Activated CD4-positive, alpha-beta memory T cell treated with anti-CD3 and anti-CD28 coated beads for 36 hours (primary cell): ENCODE measurements around the gene MEPCE. TPM values are rescaled to one million over a fixed set of nuclear protein-coding genes. Genes with fewer than 3 reads are reported as not detected.
"Not testable (repeated sequence)": the region's sequence is repeated elsewhere in the genome, so short reads cannot be mapped to it uniquely, and the experiment has no call there.

Experiments used
- CTCF ChIA-PET: fragments of 350-600 bp; sonication (Branson Sonifier 250); formaldehyde crosslinking; loops from one replicate; lab custom pipeline; 2021; ENCODE audit warnings: antibody characterized with exemption, inconsistent platforms; lab: Charles Lee
- POLR2A ChIA-PET: fragments of 350-600 bp; sonication (Branson Sonifier 250); formaldehyde crosslinking; loops from one replicate; lab custom pipeline; 2021; ENCODE audit warnings: antibody characterized with exemption; lab: Charles Lee
- DNase-seq: peaks from one replicate; pipeline ENCODE4 v3.0.0-alpha.2; 2020
- H3K27ac Mint-ChIP-seq: one replicate; pipeline ENCODE4 v1.8.0; 2021; ENCODE audit warnings: mixed read lengths
- H3K27me3 Mint-ChIP-seq: one replicate; pipeline ENCODE4 v1.8.0; 2021; ENCODE audit warnings: mixed read lengths
- H3K36me3 Mint-ChIP-seq: one replicate; pipeline ENCODE4 v1.8.0; 2021; ENCODE audit warnings: mixed read lengths
- H3K4me1 Mint-ChIP-seq: one replicate; pipeline ENCODE4 v1.8.0; 2021; ENCODE audit warnings: low read depth, mixed read lengths
- H3K4me3 Mint-ChIP-seq: one replicate; pipeline ENCODE4 v1.8.0; 2021; ENCODE audit warnings: mild to moderate bottlenecking, mixed read lengths
- H3K9me3 Mint-ChIP-seq: one replicate; pipeline ENCODE4 v1.8.0; 2021; ENCODE audit warnings: mixed read lengths
- intact Hi-C: fragments of 100-400 bp; cut with micrococcal nuclease; formaldehyde crosslinking; loops from one replicate; pipeline ENCODE4 v1.15.1; 2023
- total RNA-seq, 2 experiments: library from RNA; stranded (reverse); gene quantifications; one replicate each; pipeline ENCODE4 v1.2.3, GENCODE V29; 2021

The MEPCE gene
- total RNA-seq, 2 experiments from 2014 or later: 41.3 to 42.0 TPM

DNA sequence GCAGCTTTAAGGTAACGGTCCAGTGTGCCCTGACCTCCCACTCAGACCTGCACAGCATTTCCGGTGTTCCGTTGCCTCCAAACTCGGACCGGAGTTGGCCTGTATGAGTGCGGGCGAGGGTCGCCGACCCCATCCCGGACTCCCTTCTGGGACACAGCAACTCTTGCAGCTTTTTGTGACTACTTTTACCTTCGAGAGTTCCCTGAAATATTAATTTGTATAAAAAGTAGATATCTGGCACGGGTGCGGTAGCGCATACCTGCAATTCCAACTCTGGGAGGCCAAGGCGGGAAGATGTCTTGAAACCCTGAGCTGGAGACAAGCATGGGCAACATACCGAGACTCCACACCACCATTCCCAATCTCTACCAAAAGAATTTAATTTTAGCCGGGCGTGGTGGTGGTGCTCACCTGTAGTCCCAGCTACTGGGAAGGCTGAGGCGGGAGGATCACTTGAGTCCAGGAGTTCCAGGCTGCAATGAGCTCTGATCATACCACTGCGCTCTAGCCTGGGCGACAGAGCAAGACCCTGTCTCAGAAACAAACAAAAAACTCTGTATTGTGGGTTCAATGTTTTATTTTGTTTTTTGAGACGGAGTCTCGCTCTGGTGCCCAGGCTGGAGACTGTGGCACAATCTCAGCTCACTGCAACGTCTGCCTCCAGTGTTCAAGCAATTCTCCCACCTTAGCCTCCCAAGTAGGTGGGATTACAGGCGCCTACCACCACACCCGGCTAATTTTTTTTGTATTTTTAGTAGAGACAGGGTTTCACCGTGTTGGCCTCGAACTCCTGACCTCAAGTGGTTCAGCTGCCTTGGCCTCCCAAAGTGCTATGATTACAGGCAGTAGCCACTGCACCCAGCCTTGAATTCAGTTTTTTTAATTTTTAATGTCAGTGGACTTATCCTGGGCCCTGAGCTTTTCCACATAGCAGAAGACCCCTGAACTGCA, 7.8 kb downstream of the MEPCE start:
- Mint-ChIP-seq H3K36me3 (peaks cover 34% of the 10 kb centered on the region), H3K27me3 (no peaks in the 10 kb centered on the region), H3K4me1 (peaks cover 28% of the 10 kb centered on the region), H3K4me3 (peak overlapping the region; percentile 91), H3K27ac (peak overlapping the region; percentile 96), H3K9me3 (no peaks in the 10 kb centered on the region)
- intact Hi-C loops: no loop called here
- DNase-seq: no peak
- ChIA-PET POLR2A (interaction anchor here (1.0 to 1.1 kb wide), 2 partner anchors 9 to 246 kb away, joined by 3 to 5 read pairs; partner anchors contain the start of gene ZCWPW1), CTCF (interaction anchor here (0.9 to 1.7 kb wide), 4 partner anchors 9 to 254 kb away, joined by 3 to 7 read pairs (median 4); partner anchors contain the start of gene ZCWPW1)

DNA sequence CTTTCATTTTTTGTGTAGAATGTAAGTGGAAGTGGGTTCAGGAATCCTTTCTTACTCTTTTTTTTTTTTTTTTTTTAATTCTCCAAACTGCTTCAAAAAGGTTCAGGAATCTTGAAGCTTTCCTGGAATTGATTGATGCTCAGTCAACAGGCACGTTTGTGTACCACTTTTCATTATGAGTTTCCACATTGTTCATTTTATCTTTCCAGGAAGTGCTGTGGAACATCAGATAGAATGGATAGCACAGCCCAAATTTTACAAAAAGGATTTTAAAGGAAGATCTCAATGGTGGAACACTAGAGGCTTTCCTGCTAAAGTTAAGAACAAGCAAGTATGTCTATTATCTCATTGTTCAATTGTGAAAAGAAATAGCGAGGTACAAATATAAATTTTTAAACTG, 8.5 kb downstream of the MEPCE start:
- Mint-ChIP-seq H3K36me3 (peaks cover 27% of the 10 kb centered on the region), H3K27ac (peak overlapping the region; percentile 23), H3K4me3 (no peak overlapping the region), H3K4me1 (peaks cover 20% of the 10 kb centered on the region), H3K27me3 (no peaks in the 10 kb centered on the region), H3K9me3 (no peaks in the 10 kb centered on the region)
- no peak for DNase-seq
- ChIA-PET POLR2A (no interaction called here), CTCF (interaction anchor here (1.0 to 1.8 kb wide), 2 partner anchors 12 to 13 kb away, joined by 5 read pairs; no protein-coding TSS in a partner anchor)
- intact Hi-C loops: no loop called here

GRCh38 chr7:100438731-100439130, 9.1 kb downstream of the MEPCE start:
- POLR2A ChIA-PET, intact Hi-C loops, H3K4me3 Mint-ChIP-seq, H3K27ac Mint-ChIP-seq, H3K9me3 Mint-ChIP-seq, DNase-seq, H3K27me3 Mint-ChIP-seq: not testable (repeated sequence)
- CTCF ChIA-PET: interaction anchor here (1.4 to 1.8 kb wide), 2 partner anchors 12 to 27 kb away, joined by 5 to 6 read pairs; no protein-coding TSS in a partner anchor
- Mint-ChIP-seq H3K36me3 (peaks cover 21% of the 10 kb centered on the region), H3K4me1 (peaks cover 14% of the 10 kb centered on the region)

- POLR2A ChIA-PET, H3K27ac Mint-ChIP-seq, H3K4me3 Mint-ChIP-seq, DNase-seq, H3K27me3 Mint-ChIP-seq, intact Hi-C loops, H3K9me3 Mint-ChIP-seq: not testable (repeated sequence)
- Mint-ChIP-seq H3K36me3 (peaks cover 16% of the 10 kb centered on the region), H3K4me1 (peaks cover 10% of the 10 kb centered on the region)
- CTCF ChIA-PET: interaction anchor here (1.4 to 1.8 kb wide), 2 partner anchors 12 to 26 kb away, joined by 5 to 6 read pairs; no protein-coding TSS in a partner anchor
These were observed 9.6 kb downstream of the MEPCE start for GRCh38 chr7:100439244-100439643.

DNA sequence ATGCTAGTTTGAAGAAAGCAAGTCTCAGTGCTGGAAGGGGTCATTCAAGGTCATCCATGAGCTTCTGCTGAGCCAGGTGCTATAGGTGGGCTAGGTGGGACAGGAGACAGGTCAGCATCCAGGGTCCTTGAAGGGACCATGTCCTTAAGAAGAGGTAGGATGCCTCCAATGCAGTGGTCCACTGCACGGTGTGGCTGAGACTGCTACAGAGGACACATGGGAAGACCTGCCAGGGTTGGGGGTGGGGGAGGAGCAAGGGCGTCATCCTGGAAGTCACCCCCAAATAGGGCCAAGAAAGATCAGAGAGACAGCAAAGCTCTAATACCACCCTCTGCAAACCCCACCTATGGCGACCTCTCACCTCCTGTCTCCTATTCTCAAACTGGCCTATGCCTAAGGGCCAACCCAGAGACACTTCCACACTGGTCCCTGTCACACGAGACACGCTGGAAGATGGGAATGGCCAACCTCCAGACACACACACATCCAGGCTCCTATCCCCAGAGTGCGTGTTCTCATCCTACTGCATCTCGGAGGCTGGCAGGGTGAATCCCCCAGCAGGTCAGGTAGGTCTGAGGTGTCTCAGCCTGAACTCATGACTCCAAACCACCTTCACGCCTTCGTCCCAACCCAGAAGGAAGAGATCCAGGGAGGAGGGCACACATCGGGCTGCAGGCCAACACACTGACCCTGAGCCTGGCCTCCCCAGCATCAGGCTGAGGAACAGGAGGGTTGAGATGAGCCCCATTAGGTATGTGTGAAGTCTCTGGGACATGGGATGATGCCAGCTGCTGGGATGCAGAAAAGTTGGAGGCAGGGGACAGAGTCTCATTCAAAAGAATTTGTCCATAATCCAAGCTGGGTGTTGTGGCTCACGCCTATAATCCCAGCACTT, 12.3 kb downstream of the MEPCE start:
- Mint-ChIP-seq H3K4me1 (peaks cover 13% of the 10 kb centered on the region), H3K27me3 (no peaks in the 10 kb centered on the region), H3K27ac (no peak overlapping the region), H3K9me3 (no peaks in the 10 kb centered on the region), H3K36me3 (no peaks in the 10 kb centered on the region), H3K4me3 (no peak overlapping the region)
- CTCF ChIA-PET: interaction anchor here (0.9 to 2.1 kb wide), 2 partner anchors 9 to 191 kb away, joined by 3 to 8 read pairs; no protein-coding TSS in a partner anchor
- POLR2A ChIA-PET: no interaction called here
- intact Hi-C loops: no loop called here
- DNase-seq: no peak

- Mint-ChIP-seq H3K9me3 (no peaks in the 10 kb centered on the region), H3K27me3 (no peaks in the 10 kb centered on the region), H3K36me3 (no peaks in the 10 kb centered on the region), H3K27ac (peak overlapping the region; percentile 16), H3K4me1 (peaks cover 12% of the 10 kb centered on the region), H3K4me3 (no peak overlapping the region)
- ChIA-PET POLR2A (interaction anchor here (0.6 to 2.4 kb wide), 3 partner anchors 9 to 16 kb away, joined by 4 to 15 read pairs (median 5); partner anchors contain the start of genes MEPCE and ZCWPW1), CTCF (interaction anchor here (0.6 to 1.7 kb wide), 2 partner anchors 35 to 310 kb away, joined by 4 to 5 read pairs; no protein-coding TSS in a partner anchor)
- intact Hi-C loops: no loop called here
- DNase-seq: no peak
These were observed 13.6 kb downstream of the MEPCE start for GRCh38 chr7:100443096-100443840.

DNA sequence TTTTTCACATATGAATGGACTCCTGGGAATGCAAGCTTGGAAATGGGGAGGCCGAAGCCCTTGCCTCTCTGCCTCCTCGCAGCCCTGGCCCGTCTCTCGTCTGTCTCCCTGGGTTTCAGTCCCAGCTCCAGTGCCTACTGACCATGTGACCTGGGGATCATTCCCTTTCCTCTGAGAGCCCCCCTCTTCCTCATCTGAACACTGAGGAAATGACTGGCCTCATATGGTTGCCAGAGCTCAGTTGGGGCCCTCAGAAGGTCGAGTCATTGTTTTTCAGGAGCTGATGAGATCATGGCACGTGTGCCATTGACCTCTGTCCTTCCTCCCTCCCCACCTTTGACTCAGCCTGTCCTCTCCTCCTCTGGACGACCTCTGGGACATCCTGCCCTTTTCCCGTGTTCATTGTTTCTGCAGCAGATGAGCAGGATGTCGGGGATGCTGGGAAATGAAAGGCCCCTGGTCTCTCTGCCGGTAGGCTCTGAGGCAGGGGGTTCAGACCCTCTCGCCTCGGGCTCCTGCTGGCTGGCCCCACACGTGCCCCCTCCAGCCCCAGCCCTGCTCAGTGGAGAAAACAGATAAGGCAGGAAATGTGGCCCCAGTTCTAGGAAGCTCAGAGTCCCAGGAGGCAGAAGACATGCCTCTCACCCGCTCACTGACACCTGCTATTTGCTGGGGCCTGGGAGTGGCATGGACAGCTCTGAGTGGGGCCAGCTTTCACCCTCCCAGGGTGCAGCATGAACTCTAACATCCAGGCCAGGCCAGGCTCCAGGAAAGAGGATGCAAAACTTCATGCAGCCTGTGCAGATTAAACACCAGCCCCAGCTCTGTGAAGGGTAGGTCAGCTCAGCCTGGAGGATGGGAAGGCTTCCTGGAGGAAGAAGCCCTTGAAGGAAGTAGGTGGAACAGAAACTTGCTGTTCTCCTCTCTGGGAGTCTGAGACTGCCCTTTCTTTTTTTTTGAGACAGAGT, 15.0 kb downstream of the MEPCE start:
- Mint-ChIP-seq H3K36me3 (no peaks in the 10 kb centered on the region), H3K9me3 (no peaks in the 10 kb centered on the region), H3K27ac (peak overlapping the region; percentile 72), H3K4me3 (no peak overlapping the region), H3K27me3 (no peaks in the 10 kb centered on the region), H3K4me1 (peaks cover 12% of the 10 kb centered on the region)
- POLR2A ChIA-PET: interaction anchor here (0.6 to 2.4 kb wide), 3 partner anchors 11 to 25 kb away, joined by 3 to 15 read pairs (median 5); partner anchors contain the start of genes MEPCE and ZCWPW1
- CTCF ChIA-PET: interaction anchor here (0.6 to 1.7 kb wide), 7 partner anchors 10 to 748 kb away, joined by 3 to 5 read pairs (median 3); no protein-coding TSS in a partner anchor
- intact Hi-C loops: no loop called here
- DNase-seq: peak; percentile 47

GRCh38 chr7:100446040-100446439, 16.4 kb downstream of the MEPCE start:
- CTCF ChIA-PET: interaction anchor here (1.4 kb wide), 1 partner anchor 10 kb away, joined by 3 read pairs; no protein-coding TSS in a partner anchor
- H3K36me3 Mint-ChIP-seq: no peaks in the 10 kb centered on the region
- no peaks in the 10 kb centered on the region for H3K9me3 Mint-ChIP-seq
- intact Hi-C loops: no loop called here
- no peak overlapping the region for H3K4me3 Mint-ChIP-seq
- no peaks in the 10 kb centered on the region for H3K27me3 Mint-ChIP-seq
- DNase-seq: no peak
- no peak overlapping the region for H3K27ac Mint-ChIP-seq
- POLR2A ChIA-PET: interaction anchor here (1.0 kb wide), 1 partner anchor 8 kb away, joined by 3 read pairs; no protein-coding TSS in a partner anchor
- peaks cover 15% of the 10 kb centered on the region for H3K4me1 Mint-ChIP-seq

DNA sequence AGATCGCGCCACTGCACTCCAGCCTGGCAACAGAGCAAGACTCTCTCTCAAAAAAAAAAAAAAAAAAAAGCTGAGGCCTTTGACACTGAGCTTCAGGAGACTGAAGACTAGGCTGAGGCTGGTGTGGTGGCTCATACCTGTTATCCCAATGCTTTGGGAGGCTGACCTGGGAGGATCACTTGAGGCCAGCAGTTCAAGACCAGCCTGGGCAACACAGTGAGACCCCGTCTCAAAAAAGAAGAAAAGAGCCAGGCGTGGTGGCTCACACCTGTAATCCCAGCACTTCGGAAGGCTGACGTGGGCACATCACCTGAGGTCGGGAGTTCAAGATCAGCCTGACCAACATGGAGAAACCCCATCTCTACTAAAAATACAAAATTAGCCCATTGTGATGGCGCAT, 17.7 kb downstream of the MEPCE start:
- DNase-seq, H3K36me3 Mint-ChIP-seq, H3K9me3 Mint-ChIP-seq, POLR2A ChIA-PET, intact Hi-C loops, H3K4me3 Mint-ChIP-seq, CTCF ChIA-PET, H3K27ac Mint-ChIP-seq, H3K27me3 Mint-ChIP-seq: not testable (repeated sequence)
- peaks cover 15% of the 10 kb centered on the region for H3K4me1 Mint-ChIP-seq

DNA sequence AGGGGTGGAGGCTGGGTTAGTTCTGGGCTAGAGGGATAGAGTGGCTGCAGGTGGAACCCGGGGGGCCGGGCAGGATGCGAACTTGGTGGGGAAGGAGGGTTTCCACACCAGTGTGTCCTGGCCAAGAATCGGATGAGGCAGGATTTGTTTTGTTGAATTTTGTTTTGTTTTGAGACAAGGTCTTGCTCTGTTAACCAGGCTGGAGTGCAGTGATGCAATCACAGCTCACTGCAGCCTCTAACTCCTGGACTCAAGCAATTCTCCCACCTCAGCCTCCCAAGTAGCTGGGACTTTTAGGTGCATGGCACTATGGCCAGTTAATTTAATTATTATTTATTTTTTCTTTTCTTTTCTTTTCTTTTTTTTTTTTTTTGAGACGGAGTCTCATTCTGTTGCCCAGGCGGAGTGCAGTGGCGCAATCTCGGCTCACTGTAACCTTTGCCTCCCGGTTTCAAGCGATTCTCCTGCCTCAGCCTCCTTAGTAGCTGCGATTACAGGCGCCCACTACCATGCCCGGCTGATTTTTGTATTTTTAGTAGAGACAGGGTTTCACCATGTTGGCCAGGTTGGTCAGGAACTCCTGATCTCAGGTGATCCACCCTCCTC, 19.7 kb downstream of the MEPCE start:
- intact Hi-C loops: no loop called here
- peaks cover 14% of the 10 kb centered on the region for H3K4me1 Mint-ChIP-seq
- no peaks in the 10 kb centered on the region for H3K27me3 Mint-ChIP-seq
- H3K4me3 Mint-ChIP-seq: no peak overlapping the region
- DNase-seq: no peak
- no peaks in the 10 kb centered on the region for H3K36me3 Mint-ChIP-seq
- H3K27ac Mint-ChIP-seq: no peak overlapping the region
- ChIA-PET POLR2A (no interaction called here), CTCF (interaction anchor here (0.6 to 1.9 kb wide), 7 partner anchors 11 to 316 kb away, joined by 3 to 8 read pairs (median 4); partner anchors contain the start of genes FBXO24, LRCH4 and PPP1R35)
- H3K9me3 Mint-ChIP-seq: no peaks in the 10 kb centered on the region
